ENCODE results near the gene AGPAT4.

DNA sequence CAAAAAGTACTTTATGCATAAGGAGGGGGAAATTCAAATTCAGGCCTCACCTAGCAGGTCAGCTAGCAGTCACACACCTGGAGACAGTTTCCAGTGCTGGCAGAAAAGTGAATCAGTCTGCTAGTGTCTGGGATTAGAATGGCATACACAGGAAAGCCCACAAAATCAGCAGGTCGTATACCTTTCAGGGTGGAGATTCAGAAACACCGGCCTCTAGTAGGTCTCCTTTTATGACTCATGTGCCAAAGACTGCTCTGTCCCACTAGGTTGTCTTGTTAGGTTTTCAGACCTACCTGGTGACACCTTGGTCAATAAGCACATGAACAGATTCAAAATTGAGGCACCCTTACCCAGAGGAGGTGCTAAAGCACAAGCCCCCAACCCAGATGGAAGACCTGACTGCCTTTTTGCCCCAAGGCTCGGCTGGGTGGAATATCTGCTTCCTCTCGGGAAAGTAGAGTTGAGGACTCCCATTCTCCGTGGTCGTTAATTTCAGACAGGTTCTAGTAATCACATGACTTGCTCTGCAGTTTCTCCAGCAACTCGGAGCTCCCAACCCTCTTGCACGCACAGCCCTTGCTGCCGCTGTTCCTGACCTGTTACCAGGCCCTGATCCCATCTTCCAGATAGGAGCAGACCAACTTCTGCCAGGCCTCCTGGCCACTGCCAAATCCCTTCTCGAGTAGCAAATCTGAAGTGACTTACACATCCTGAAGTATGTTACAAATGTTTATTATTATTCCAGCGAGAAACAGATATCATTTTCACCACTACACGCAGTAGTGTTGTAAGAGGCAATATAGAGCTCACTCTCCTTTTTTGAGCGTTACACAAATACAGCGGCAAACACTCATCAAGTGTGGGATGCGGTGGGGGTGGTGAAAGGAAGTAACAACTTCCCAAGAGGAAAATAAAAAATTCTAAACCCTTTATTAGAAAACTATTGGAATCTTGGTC is 46.6 kb downstream of the AGPAT4 start:
- TF ChIP-seq, protein P1, sequence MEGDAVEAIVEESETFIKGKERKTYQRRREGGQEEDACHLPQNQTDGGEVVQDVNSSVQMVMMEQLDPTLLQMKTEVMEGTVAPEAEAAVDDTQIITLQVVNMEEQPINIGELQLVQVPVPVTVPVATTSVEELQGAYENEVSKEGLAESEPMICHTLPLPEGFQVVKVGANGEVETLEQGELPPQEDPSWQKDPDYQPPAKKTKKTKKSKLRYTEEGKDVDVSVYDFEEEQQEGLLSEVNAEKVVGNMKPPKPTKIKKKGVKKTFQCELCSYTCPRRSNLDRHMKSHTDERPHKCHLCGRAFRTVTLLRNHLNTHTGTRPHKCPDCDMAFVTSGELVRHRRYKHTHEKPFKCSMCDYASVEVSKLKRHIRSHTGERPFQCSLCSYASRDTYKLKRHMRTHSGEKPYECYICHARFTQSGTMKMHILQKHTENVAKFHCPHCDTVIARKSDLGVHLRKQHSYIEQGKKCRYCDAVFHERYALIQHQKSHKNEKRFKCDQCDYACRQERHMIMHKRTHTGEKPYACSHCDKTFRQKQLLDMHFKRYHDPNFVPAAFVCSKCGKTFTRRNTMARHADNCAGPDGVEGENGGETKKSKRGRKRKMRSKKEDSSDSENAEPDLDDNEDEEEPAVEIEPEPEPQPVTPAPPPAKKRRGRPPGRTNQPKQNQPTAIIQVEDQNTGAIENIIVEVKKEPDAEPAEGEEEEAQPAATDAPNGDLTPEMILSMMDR (IDR thresholded peaks at IDR 0.05) = no peak
- TF ChIP-seq EP300 (IDR thresholded peaks at IDR 0.05) = no peak
